Measurements from ENCODE around the gene WDR1. TPM values are rescaled to one million over a fixed set of nuclear protein-coding genes. Genes with fewer than 3 reads are reported as not detected.

Gene WDR1
- total RNA-seq, 4 donors from 2014 or later = 196 to 268 (median 246) TPM

GRCh38 chr4:10046471-10046870, 70.1 kb downstream of the WDR1 start:
- 70 to 80% methylated on average over 1 to 3 of the region's 3 CpGs for WGBS, 2 donors (ENCODE audit: low coverage in 1 of 2)

GRCh38 chr4:10045481-10045880, 71.1 kb downstream of the WDR1 start:
- in situ Hi-C loops (cut with MboI; ENCODE audit: low pct_ligation_motif_present in 1 of 4, low pct_unique_long_range_greater_than_20kb in 1 of 4, low sequenced_read_pairs in 3 of 4) = loop anchor here in 1 of 4 donors (25.0 kb wide), 1 partner anchor 342 kb away; no protein-coding TSS in a partner anchor
- peaks cover 4% of the 10 kb centered on the region in 2 donors for H3K9me3 ChIP-seq
- no peak for DNase-seq
- H3K27ac ChIP-seq = no peak overlapping the region
- no peaks in the 10 kb centered on the region for H3K36me3 ChIP-seq
- intact Hi-C loops (cut with DNase I; ENCODE audit: low total_unique reads) = no loop called here
- H3K4me1 ChIP-seq = no peaks in the 10 kb centered on the region
- H3K4me3 ChIP-seq = no peak overlapping the region
- TF ChIP-seq POLR2A (IDR thresholded peaks at IDR 0.05) (no peak), EP300 (IDR thresholded peaks at IDR 0.05; ENCODE audit: low read depth) (no peak), CTCF (IDR thresholded peaks at IDR 0.05) (no peak), POLR2AphosphoS5 (IDR thresholded peaks at IDR 0.05) (no peak)
- WGBS, 2 donors (ENCODE audit: low coverage in 1 of 2) = 58 to 78% methylated on average over 1 of the region's 1 CpG
- H3K27me3 ChIP-seq = no peaks in the 10 kb centered on the region

More at GRCh38 chr4:10046471-10046870, 70.1 kb downstream of the WDR1 start:
- Histone ChIP-seq H3K4me1 (no peaks in the 10 kb centered on the region), H3K4me3 (no peak overlapping the region), H3K36me3 (no peaks in the 10 kb centered on the region), H3K9me3 (peaks cover 4% of the 10 kb centered on the region in 2 donors), H3K27me3 (no peaks in the 10 kb centered on the region), H3K27ac (no peak overlapping the region)
- in situ Hi-C loops (cut with MboI; ENCODE audit: low pct_ligation_motif_present in 1 of 4, low pct_unique_long_range_greater_than_20kb in 1 of 4, low sequenced_read_pairs in 3 of 4) = loop anchor here in 1 of 4 donors (25.0 kb wide), 1 partner anchor 341 kb away; no protein-coding TSS in a partner anchor
- DNase-seq = no peak
- intact Hi-C loops (cut with DNase I; ENCODE audit: low total_unique reads) = no loop called here
- no peak for TF ChIP-seq EP300 (IDR thresholded peaks at IDR 0.05; ENCODE audit: low read depth)
- no peak for TF ChIP-seq POLR2A (IDR thresholded peaks at IDR 0.05)
- no peak for TF ChIP-seq POLR2AphosphoS5 (IDR thresholded peaks at IDR 0.05)
- no peak for TF ChIP-seq CTCF (IDR thresholded peaks at IDR 0.05)

- intact Hi-C loops (cut with DNase I; ENCODE audit: low total_unique reads) = no loop called here
- H3K27me3 ChIP-seq = no peaks in the 10 kb centered on the region
- no peaks in the 10 kb centered on the region for H3K4me1 ChIP-seq
- in situ Hi-C loops (cut with MboI; ENCODE audit: low pct_ligation_motif_present in 1 of 4, low pct_unique_long_range_greater_than_20kb in 1 of 4, low sequenced_read_pairs in 3 of 4) = loop anchor here in 1 of 4 donors (25.0 kb wide), 1 partner anchor 346 kb away; no protein-coding TSS in a partner anchor
- DNase-seq = no peak
- WGBS, 2 donors (ENCODE audit: low coverage in 1 of 2) = 86 to 90% methylated on average over 2 to 6 of the region's 6 CpGs
- TF ChIP-seq EP300 (IDR thresholded peaks at IDR 0.05; ENCODE audit: low read depth) (no peak), POLR2AphosphoS5 (IDR thresholded peaks at IDR 0.05) (no peak), POLR2A (IDR thresholded peaks at IDR 0.05) (no peak), CTCF (IDR thresholded peaks at IDR 0.05) (no peak)
- H3K36me3 ChIP-seq = no peaks in the 10 kb centered on the region
- H3K27ac ChIP-seq = no peak overlapping the region
- H3K4me3 ChIP-seq = no peak overlapping the region
- peaks cover 4% of the 10 kb centered on the region in 2 donors for H3K9me3 ChIP-seq
Measured at GRCh38 chr4:10041036-10041435, 75.6 kb downstream of the WDR1 start.

DNA sequence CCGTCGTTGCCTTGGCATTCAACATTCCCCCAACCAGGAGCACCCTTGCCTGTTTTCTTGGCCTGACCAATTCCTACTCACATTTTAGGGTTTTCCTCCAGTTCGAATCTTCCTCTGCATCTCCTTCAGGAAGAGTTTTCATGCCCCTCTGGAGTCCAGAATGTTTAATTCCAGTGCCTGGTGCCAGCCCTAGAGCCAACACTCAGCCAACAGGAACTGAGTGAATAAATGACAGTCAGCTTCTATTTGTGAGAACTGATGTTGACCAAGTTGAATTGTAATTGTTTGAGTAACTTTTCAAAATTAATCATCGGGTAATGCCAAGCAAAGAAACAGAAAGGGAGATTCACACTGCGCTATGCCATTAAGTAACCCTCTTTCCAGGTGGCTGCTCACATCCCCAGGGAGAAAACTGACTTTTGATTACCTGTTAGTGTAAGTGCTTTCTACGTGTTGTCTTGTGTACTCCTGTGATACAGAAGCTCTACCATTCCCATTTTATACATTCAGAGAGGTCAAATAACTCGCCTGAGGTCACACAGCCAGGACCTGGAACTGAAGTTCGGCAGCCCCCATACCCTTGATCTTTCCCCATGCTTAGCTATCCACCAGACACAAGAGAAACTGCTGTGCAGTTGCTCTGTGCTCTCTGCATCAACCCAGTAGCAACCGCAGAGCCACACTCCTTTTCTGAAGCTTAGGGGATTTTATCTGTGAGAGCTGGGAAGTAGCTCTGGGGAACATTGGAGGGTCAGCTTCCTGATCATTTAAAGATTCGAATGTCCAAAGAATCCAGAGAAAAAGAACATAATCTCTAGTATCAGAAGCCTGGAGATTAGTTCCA, 76.3 kb downstream of the WDR1 start:
- TF ChIP-seq POLR2A (IDR thresholded peaks at IDR 0.05) (no peak), POLR2AphosphoS5 (IDR thresholded peaks at IDR 0.05) (no peak), CTCF (IDR thresholded peaks at IDR 0.05) (no peak)
- Histone ChIP-seq H3K4me3 (no peak overlapping the region), H3K27me3 (no peaks in the 10 kb centered on the region), H3K9me3 (peaks cover 4% of the 10 kb centered on the region in 2 donors), H3K4me1 (no peaks in the 10 kb centered on the region), H3K36me3 (no peaks in the 10 kb centered on the region), H3K27ac (no peak overlapping the region)
- no peak for DNase-seq
- intact Hi-C loops (cut with DNase I; ENCODE audit: low total_unique reads) (no loop called here), in situ Hi-C loops (cut with MboI; ENCODE audit: low pct_ligation_motif_present in 1 of 4, low pct_unique_long_range_greater_than_20kb in 1 of 4, low sequenced_read_pairs in 3 of 4) (loop anchor here in 1 of 4 donors (25.0 kb wide), 1 partner anchor 347 kb away; no protein-coding TSS in a partner anchor)
- 85 to 100% methylated on average over 4 to 10 of the region's 10 CpGs for WGBS, 2 donors (ENCODE audit: low coverage in 1 of 2)

All from transverse colon (tissue), 4 donors.